Activated CD4-positive, alpha-beta T cell treated with anti-CD3 and anti-CD28 coated beads for 1 hour (primary cell): ENCODE data around the gene MACROD1.

Source experiments
- DNase-seq: peaks from one replicate; pipeline ENCODE4 v3.0.0-alpha.2; 2020

The MACROD1 gene

GRCh38 chr11:64089493-64089892 is 76.4 kb downstream of the MACROD1 start:
- DNase-seq: no peak

- DNase-seq: no peak
Measured at GRCh38 chr11:64089027-64089360, 76.9 kb downstream of the MACROD1 start.

GRCh38 chr11:64088162-64089026 is 77.5 kb downstream of the MACROD1 start:
- DNase-seq: no peak

DNA sequence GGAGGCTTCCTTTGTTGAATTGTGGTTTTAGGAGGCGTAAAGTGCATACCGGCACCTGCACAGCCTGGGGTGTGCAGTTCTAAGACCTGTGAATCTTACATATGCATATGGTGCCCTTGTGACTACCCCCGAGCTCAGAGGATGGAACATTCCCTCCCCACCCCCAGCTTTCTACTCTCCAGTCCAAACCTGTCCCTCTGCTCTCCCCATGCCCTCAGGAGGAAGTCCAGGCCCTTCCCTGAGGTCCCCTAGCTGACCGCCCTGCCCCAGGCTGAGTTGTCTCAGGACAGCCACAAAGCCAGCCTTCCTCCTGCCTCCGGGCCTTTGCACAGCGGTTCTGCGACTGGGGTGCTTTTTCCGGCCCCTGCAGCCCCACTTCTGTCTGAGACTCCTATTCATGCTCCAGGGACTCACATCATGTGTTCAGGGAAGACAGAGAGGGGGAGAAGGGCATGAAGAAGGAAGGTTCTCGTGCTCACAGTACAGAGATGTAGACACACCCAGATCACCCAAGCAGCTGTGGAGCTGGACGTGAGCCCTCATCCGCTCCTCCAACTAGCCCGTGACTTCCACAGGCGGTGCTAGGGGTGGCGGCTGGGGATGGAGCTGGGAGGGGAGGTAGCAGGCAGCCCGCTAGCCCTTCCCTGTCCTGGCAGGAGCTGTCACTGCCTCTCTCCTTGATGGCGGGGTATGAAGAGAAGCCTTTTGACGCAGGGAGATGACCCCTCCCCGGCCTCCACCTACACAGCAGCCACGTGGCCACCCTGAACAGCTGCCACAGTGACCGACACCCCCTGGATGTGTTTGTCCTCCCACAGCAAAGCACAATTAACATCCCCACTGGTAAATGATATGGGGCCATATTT is 79.4 kb downstream of the MACROD1 start:
- no peak for DNase-seq

GRCh38 chr11:64085906-64086257 is 80.0 kb downstream of the MACROD1 start:
- DNase-seq: no peak

- DNase-seq: no peak
Measured at GRCh38 chr11:64084951-64085710, 80.8 kb downstream of the MACROD1 start.

DNA sequence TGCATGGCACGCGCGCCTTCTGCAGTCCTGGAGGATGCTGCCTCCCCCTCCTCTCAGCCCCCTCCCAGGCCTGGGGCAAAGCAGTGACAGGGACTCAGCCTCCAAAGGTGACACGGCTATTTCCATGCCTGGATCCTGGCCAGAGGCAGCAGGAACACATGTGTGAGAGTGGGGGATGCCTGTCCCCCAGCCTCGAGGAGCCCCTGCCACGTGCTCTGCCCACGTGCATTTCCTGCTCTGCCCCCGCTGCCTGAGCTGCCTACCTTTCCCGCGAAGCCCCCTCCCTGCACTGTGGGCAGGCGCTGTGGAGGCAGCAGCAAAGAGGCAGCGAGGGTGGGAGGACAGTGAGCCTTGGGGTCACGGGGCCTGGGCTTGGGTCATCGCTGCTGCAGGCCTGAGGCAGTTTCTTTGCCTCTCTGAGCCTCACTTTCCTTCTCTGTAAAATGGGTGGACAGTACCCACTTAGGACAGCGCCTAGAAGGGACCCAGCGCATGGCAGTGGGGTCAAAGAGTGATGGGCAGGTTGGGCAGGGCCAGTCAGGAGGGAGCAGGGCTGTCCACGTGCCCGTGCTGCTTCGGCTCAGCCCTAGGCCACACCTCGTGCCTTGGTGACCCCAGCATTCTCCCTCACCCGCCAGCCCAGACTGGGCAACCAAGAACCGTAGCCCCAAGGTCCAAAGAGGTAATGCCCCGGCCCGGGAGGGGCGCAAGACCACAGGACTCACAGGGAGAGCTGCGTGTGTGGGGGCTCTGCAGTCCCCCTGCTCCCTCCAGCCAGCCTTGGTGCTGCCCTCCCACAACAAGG is 81.6 kb downstream of the MACROD1 start:
- DNase-seq: no peak

GRCh38 chr11:64083398-64084080 is 82.4 kb downstream of the MACROD1 start:
- DNase-seq: no peak

DNA sequence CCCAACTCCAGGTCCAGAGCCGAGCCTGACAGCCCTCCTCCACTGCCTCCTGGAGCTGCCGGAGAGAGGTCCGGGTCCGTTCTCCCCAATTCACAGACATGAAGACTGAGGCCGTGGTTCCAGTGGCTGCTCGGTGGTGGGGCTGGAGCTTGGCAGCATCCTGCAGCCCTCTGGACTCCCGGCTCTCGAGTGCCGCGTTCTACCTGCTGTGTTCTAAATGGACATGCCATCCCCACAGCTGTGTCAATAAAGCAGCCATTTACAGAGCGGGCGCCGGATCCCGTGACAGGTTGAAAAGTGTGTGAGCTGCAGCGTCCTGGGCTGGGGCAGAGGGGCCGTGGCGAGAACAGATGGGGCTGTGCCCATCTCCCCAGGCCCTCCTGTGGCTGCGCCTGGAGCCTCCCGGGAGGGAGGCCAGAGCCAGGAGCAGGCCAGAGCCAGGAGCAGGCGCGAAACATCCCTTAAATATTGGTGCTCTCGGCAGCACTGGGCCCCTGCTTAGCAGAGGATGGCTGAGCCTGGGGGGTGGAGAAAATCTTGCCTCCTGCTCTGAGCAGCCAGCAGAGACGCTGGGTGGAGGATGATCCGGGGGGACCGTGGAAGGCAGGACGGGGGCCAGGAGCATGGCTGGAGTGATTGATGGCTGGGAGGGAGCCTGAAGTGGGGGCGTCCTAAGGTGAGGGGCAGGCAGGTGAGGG is 84.0 kb downstream of the MACROD1 start:
- DNase-seq: no peak

- no peak for DNase-seq
Measured at GRCh38 chr11:64080390-64080789, 85.5 kb downstream of the MACROD1 start.

DNA sequence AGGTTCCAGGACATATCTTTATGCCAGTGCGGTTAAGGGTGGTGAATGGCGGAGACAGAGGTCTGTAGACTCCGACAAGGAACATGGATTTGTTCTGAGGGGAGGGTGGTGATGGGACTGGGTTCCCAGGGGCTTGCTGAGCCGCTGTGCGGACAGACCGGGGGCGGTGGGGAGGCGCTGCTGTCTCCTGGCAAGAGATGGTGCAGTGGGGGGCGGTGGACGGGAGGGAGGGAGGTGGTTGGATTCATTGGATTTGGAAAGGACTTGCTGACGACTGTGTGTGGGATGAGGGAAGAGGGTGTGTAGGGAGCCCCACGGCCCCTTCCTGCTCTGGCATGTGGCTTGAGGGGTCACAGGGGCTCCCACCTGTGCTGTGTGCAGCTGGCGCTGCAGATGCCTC is 87.0 kb downstream of the MACROD1 start:
- no peak for DNase-seq

DNA sequence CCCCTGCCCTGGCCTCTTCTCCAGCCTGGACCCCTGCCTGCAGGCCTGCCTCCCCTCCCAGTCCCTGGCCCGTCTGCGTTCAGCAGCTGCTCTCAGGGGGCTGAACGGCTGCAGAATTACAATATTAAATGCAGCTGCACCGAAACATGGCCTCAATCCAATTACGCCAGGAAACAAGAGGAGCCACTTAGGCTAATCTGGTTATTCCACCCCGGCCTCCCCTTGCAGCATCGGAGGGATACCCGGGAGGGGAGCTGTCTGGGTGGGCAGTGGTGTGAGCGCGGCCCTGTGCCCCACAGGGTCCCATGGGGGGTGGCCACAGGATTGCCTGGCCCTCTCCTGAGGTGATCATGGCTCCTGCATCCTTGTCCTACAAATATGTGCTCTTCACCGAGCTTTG is 87.6 kb downstream of the MACROD1 start:
- no peak for DNase-seq

DNA sequence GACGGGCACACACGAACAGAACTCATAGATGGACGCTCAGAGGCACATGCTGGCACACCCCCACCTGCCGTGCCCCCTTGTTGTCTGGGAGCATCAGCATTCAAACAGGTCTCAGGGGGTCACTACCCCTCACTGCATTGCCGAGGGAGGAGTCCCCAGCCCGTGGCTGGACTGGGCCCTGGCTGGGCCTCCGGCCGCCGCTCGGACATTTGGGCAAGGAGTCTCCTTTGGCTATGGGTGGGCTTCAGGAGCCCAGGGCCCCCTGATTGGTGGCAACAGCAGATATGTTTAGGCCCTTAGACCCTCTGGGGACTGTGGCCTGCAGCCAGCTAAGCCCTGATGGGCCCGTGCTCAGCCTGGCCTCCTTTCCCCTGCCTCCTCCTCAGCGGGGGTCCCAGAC is 88.3 kb downstream of the MACROD1 start:
- DNase-seq: no peak

GRCh38 chr11:64076758-64077157 is 89.2 kb downstream of the MACROD1 start:
- no peak for DNase-seq

DNA sequence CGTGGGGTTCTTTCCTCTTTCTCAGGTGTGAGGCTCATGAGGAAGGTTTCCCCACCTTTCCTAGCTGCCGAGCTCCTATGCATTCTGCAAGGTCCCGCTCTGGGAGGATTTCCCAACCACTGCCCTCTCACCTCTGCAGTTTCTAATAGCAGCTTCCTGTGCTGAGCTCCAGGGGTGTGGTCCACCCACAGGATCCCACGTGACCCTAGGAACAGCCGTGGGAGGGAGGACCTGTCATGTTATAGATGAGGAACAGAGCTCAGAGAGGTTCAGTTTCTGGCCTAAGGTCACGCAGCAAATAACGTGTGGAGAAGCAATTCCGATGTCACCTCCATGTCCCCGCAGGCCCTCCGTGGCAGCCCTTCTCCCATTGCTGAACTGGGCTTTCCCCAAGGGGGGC is 91.7 kb downstream of the MACROD1 start:
- no peak for DNase-seq

- no peak for DNase-seq
Measured at GRCh38 chr11:64073542-64073941, 92.4 kb downstream of the MACROD1 start.

GRCh38 chr11:64072871-64073270 is 93.0 kb downstream of the MACROD1 start:
- DNase-seq: no peak

- no peak for DNase-seq
Measured at GRCh38 chr11:64072403-64072802, 93.5 kb downstream of the MACROD1 start.

DNA sequence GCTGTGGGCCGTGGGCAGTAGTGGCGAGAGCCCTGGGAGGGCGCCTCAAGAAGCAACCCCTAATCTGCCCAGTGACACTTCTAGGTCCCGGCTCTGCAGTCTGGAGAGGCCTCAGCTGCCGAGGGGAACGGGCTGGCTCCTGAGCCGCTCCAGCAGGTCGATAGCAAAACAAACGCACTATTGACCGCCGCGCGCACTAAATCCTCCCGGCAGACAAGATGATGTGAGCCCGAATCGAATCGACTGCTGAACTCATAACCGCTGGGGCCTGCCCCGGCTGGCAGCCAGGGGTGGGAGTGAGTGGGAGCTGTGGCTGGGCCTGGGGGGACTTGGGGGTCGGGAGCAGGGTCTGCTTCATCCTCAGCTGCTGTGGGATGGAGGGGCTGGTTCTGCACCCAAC is 94.1 kb downstream of the MACROD1 start:
- no peak for DNase-seq

GRCh38 chr11:64070314-64070681 is 95.6 kb downstream of the MACROD1 start:
- DNase-seq: no peak
